RWPE2 (cell line): Measurements from ENCODE around the gene ADAP1.

Experiments used
- ATAC-seq: fragments of 200-7000 bp; cut with Tn5 transposase; 3 replicates; pipeline ENCODE4 v1.9.1; 2021; ENCODE audit warnings: low read depth
- DNase-seq: peaks from one replicate; pipeline ENCODE4 v3.0.0-alpha.2; 2020; ENCODE audit warnings: low spot score
- H3K27ac ChIP-seq: fragments of 450-650 bp; 2 replicates; pipeline ENCODE4 v1.5.1; 2017; ENCODE audit warnings: mild to moderate bottlenecking; ENCODE audit not compliant: poor library complexity, severe bottlenecking
- H3K27me3 ChIP-seq: fragments of 250-450 bp; sonication (Bioruptor Pico); 2 replicates; pipeline ENCODE4 v1.5.1; 2021; ENCODE audit warnings: mild to moderate bottlenecking, moderate library complexity; ENCODE audit not compliant: insufficient read depth, poor library complexity, severe bottlenecking
- H3K36me3 ChIP-seq: fragments of 250-450 bp; sonication (Bioruptor Pico); 2 replicates; pipeline ENCODE4 v1.5.1; 2020; ENCODE audit warnings: low read depth, mild to moderate bottlenecking, moderate library complexity
- H3K4me1 ChIP-seq: fragments of 250-450 bp; sonication (Bioruptor Pico); 2 replicates; pipeline ENCODE4 v1.5.1; 2021; ENCODE audit warnings: mild to moderate bottlenecking, moderate library complexity; ENCODE audit not compliant: insufficient read depth, poor library complexity, severe bottlenecking
- H3K4me3 ChIP-seq: fragments of 250-450 bp; sonication (Bioruptor Pico); 2 replicates; pipeline ENCODE4 v1.5.1; 2021; ENCODE audit warnings: mild to moderate bottlenecking, moderate library complexity; ENCODE audit not compliant: severe bottlenecking
- H3K9me3 ChIP-seq: fragments of 250-450 bp; sonication (Bioruptor Pico); 2 replicates; pipeline ENCODE4 v1.5.1; 2021; ENCODE audit warnings: mild to moderate bottlenecking, moderate library complexity; ENCODE audit not compliant: severe bottlenecking
- TF ChIP-seq, protein P1 (sequence below): fragments of 450-650 bp; IDR thresholded peaks from one replicate; pipeline ENCODE4 v1.5.1; 2017; ENCODE audit warnings: mild to moderate bottlenecking, moderate library complexity; ENCODE audit not compliant: poor library complexity, severe bottlenecking

The ADAP1 gene

DNA sequence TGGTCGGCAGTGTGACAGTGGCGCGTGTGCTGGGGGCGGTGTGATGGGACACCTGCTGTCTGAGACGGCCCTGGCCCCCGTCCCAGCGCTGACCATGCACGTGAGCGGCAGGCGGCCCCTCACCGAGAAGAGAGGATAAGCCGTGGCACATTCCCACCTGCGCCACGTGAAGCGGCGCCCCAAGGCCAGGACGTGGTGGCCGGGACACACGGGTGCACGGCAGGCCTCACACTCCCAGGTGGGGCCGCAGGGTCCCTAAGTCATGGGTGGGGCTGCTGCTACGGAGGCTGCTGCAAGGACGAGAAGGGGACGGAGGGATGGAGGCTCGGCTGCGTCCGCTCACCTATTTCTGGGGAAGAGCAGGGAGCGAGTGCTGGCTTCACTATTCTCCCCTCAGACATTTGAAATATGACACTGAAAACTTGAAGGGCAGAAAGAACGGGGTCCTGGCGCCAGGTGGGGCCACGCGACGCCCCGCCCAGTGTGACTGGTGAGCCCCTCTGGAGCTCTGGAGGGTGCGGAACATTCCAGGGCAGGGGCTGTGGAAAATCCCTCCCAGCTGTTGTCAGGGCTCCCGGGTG lies 36.0 kb upstream of the ADAP1 start:
- TF ChIP-seq, protein P1, sequence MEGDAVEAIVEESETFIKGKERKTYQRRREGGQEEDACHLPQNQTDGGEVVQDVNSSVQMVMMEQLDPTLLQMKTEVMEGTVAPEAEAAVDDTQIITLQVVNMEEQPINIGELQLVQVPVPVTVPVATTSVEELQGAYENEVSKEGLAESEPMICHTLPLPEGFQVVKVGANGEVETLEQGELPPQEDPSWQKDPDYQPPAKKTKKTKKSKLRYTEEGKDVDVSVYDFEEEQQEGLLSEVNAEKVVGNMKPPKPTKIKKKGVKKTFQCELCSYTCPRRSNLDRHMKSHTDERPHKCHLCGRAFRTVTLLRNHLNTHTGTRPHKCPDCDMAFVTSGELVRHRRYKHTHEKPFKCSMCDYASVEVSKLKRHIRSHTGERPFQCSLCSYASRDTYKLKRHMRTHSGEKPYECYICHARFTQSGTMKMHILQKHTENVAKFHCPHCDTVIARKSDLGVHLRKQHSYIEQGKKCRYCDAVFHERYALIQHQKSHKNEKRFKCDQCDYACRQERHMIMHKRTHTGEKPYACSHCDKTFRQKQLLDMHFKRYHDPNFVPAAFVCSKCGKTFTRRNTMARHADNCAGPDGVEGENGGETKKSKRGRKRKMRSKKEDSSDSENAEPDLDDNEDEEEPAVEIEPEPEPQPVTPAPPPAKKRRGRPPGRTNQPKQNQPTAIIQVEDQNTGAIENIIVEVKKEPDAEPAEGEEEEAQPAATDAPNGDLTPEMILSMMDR, result no peak
- DNase-seq, result no peak
- Histone ChIP-seq H3K36me3 (no peaks in the 10 kb centered on the region), H3K27ac (no peak overlapping the region), H3K27me3 (no peaks in the 10 kb centered on the region), H3K9me3 (no peaks in the 10 kb centered on the region), H3K4me1 (no peaks in the 10 kb centered on the region), H3K4me3 (no peak overlapping the region)
- ATAC-seq, result no peak

GRCh38 chr7:988963-989529 lies 34.6 kb upstream of the ADAP1 start:
- Histone ChIP-seq H3K9me3 (no peaks in the 10 kb centered on the region), H3K27ac (no peak overlapping the region)

DNA sequence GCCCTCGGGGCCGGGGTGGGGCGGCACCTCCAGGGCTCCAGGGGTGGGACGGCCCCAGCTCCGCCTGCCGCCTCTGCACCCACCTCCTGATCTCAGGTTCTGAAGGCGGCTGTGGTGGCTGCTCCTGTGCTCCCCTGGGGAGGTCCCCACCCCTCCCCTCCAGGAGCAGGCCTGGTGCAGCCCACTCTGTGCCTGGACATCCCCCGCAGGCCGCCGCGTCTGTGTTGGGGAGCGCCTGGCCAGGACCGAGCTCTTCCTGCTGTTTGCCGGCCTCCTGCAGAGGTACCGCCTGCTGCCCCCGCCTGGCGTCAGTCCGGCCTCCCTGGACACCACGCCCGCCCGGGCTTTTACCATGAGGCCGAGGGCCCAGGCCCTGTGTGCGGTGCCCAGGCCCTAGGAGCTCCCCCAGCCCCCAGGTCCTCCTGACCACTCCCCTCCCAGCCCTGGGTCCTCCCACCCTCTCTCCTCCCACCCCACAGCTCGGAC lies 34.0 kb upstream of the ADAP1 start:
- ATAC-seq, result no peak

More at GRCh38 chr7:988963-989529, 34.6 kb upstream of the ADAP1 start:
- Histone ChIP-seq H3K4me3 (no peak overlapping the region), H3K4me1 (no peaks in the 10 kb centered on the region), H3K36me3 (no peaks in the 10 kb centered on the region), H3K27me3 (no peaks in the 10 kb centered on the region)
- DNase-seq (no peak), ATAC-seq (no peak)
- TF ChIP-seq, protein P1, result no peak

GRCh38 chr7:987909-988308 lies 33.4 kb upstream of the ADAP1 start:
- no peak for DNase-seq
- Histone ChIP-seq H3K27ac (no peak overlapping the region), H3K4me1 (no peaks in the 10 kb centered on the region), H3K27me3 (no peaks in the 10 kb centered on the region), H3K4me3 (no peak overlapping the region), H3K36me3 (no peaks in the 10 kb centered on the region), H3K9me3 (no peaks in the 10 kb centered on the region)
- TF ChIP-seq, protein P1, result no peak
- ATAC-seq, result no peak

More for the DNA sequence above, 34.0 kb upstream of the ADAP1 start:
- H3K36me3 ChIP-seq, result no peaks in the 10 kb centered on the region
- H3K9me3 ChIP-seq, result no peaks in the 10 kb centered on the region
- no peak overlapping the region for H3K27ac ChIP-seq
- no peaks in the 10 kb centered on the region for H3K27me3 ChIP-seq
- H3K4me1 ChIP-seq, result no peaks in the 10 kb centered on the region
- DNase-seq, result no peak
- TF ChIP-seq, protein P1, result no peak
- no peak overlapping the region for H3K4me3 ChIP-seq
